ENCODE results near the gene PSAP. TPM values are rescaled to one million over a fixed set of nuclear protein-coding genes. Genes with fewer than 3 reads are reported as not detected.

The PSAP gene
- total RNA-seq, 1 donor from 2014 or later = 435 TPM

- no peak for DNase-seq
These were observed 6.4 kb downstream of the PSAP start for GRCh38 chr10:71844695-71845094.

GRCh38 chr10:71844084-71844483 is 7.0 kb downstream of the PSAP start:
- no peak for DNase-seq

DNA sequence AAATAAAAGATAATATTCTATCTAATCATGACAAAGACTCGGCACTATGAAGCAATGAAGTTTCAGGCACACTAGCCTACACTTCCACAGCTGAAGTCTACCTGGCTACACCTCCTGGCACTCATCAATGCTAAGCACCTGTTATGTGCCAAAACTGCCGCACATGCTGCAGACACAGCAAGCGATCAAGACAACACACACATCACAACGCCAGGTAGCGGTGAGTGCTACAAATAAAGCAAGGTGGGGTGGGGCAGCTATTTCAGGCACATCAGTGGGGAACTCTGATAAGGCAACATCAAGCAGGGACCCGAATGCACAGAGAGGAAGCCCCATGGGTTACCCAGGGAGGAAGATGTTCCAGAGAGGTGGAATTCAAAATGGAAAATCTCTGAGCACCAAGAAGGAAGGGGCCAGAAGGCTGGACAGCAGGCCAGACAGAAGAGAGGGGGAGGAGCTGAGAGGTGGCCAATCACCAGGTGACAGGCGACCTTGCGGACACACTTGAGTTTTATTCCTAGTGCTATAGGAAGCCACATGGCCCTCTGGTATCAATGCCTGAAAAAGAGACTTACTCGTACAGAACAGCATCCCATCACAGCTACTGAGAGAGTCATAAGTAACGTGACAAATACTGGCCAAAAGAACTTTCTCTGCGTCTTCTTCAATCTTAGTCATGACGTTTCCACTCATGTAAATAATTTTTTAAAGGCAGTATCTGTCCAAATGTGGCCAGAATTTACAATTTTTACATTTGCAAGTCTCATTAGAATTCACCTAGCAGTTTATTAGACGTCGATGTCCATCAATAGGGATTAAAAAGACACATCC is 8.0 kb downstream of the PSAP start:
- no peak for DNase-seq

- no peak for DNase-seq
These were observed 8.6 kb downstream of the PSAP start for GRCh38 chr10:71842422-71842821.

DNA sequence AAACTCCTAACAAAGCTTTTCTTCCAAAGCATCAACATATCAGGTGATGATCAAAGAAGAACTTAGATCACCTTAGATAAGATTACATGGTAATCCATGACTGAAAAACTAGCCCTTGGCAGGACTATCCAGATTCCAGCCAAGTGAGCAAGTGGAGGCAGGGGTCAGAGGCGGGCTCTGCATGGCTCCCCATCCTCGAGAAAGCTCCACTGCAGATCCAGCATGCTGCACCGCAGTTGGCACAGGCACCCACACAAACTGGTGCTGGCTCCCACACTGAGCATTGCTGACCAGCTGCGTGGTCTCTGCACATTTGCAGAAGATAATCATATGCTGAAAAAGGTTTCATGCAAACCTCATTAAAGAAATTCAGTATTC is 10.1 kb downstream of the PSAP start:
- no peak for DNase-seq

GRCh38 chr10:71840177-71840957 is 10.7 kb downstream of the PSAP start:
- peak; percentile 13 for DNase-seq

- no peak for DNase-seq
These were observed 12.5 kb downstream of the PSAP start for GRCh38 chr10:71838264-71839211.

DNA sequence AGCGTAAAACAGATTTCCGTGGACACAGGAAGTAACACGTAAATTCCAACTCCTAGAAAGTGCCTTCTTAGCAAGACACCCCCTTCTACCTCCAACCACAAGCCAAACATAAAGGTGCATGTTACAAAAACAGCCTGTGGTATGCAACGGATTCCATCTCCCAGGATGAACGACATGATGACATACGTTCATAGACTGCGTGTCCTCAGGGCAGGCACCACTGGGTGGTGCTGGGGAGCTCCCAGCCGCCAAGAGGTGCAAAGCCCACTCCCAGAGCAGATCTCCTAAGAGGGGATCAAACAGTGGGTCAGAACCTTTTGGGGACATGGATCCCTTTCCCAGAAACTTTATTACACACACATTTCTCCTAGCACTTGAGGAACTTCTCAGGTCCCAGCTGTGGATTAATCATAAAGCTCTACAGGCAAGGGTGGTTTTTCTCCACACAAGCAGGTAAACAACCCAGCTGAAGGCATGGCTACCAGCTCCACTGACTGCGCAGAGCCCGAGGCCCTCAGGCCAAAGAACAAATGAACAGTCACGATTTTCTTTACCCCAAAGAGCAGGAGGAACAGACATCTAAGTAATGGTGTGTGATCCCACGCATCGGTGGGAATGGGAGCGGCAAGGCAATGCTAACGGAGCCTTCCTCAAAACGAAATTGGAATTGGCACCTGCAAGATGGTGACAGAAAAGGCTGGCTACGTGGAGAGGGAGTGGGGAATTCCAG is 13.8 kb downstream of the PSAP start:
- DNase-seq = no peak

GRCh38 chr10:71836596-71836974 is 14.5 kb downstream of the PSAP start:
- DNase-seq = no peak

GRCh38 chr10:71835671-71836595 is 15.1 kb downstream of the PSAP start:
- no peak for DNase-seq

DNA sequence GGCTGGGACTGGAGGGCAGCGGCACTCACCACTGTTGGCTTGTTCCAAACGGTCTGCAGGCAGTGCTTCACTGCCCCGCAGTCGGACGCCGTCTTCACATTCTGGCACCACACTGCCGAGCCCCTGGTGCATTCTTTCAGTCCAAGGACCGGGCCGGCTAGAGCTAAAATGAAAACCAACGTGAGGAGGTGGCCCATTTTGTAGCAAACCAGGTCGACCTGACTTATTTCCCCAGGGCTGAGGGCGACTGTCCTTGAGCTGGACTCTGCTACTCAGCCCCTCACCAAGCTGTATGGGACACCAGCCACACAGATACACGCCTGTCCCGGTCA is 16.7 kb downstream of the PSAP start:
- no peak for DNase-seq

GRCh38 chr10:71833451-71834342 is 17.4 kb downstream of the PSAP start:
- no peak for DNase-seq

GRCh38 chr10:71832967-71833366 is 18.1 kb downstream of the PSAP start:
- DNase-seq = no peak

- DNase-seq = no peak
These were observed 19.2 kb downstream of the PSAP start for GRCh38 chr10:71831646-71832552.

GRCh38 chr10:71830726-71831125 is 20.3 kb downstream of the PSAP start:
- no peak for DNase-seq

GRCh38 chr10:71829896-71830295 is 21.2 kb downstream of the PSAP start:
- DNase-seq = no peak

- no peak for DNase-seq
These were observed 21.9 kb downstream of the PSAP start for GRCh38 chr10:71829171-71829570.

GRCh38 chr10:71828702-71829101 is 22.3 kb downstream of the PSAP start:
- no peak for DNase-seq

GRCh38 chr10:71827852-71828251 is 23.2 kb downstream of the PSAP start:
- DNase-seq = no peak
